GM19239 (cell line): Measurements from ENCODE around the gene RYR1.
A peak's percentile ranks its signal among the peaks of the same experiment; 100 is the strongest.
"Not testable (repeated sequence)": the region's sequence is repeated elsewhere in the genome, so short reads cannot be mapped to it uniquely, and the experiment has no call there.

Experiments used
- DNase-seq: peaks from one replicate; pipeline ENCODE4 v3.0.0; 2011; ENCODE audit warnings: low spot score; ENCODE audit not compliant: insufficient read length
- FAIRE-seq: peaks from 2 replicates; lab custom pipeline; 2011; peaks lifted over from hg19 to GRCh38; lab: Jason Lieb, UNC

The RYR1 gene

DNA sequence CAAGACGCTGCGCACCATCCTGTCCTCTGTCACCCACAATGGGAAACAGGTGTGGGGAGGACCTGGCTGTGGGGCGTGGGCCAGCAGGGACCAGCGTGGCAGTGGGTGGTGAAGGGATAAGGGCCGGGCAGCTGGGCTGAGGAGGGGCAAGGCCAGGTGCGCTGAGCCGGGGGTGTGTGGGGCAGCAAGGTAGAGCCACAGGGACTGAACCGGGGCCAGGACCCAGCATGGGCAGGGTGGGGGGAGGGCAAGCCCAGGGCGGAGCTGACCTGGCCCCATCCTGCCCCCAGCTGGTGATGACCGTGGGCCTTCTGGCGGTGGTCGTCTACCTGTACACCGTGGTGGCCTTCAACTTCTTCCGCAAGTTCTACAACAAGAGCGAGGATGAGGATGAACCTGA is 146.6 kb downstream of the RYR1 start:
- FAIRE-seq (no peak), DNase-seq (no peak)

GRCh38 chr19:38583219-38583984 is 149.9 kb downstream of the RYR1 start:
- DNase-seq (peak; percentile 71), FAIRE-seq (peak; percentile 95)

GRCh38 chr19:38583985-38584305 is 150.5 kb downstream of the RYR1 start:
- FAIRE-seq = no peak
- DNase-seq = no peak

DNA sequence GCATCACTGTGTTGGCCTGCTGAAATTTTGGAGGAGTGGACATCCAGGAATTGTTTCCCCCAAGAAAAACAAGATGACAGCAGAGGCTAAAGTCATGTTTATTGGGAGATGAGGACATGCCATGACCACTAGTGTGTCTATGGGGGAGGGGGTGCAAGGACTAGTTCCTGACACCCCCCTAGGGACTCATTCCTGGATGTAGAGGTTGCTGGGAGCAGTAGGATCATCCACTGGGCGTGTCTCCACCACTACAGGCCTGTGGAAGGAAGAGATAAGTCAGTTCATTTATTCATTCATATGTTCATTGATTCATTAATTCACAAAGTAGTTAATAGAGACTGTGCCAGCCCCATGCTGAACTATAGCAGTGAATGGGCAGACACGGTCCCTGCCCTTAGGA is 154.1 kb downstream of the RYR1 start:
- no peak for DNase-seq
- FAIRE-seq = no peak

GRCh38 chr19:38588041-38588440 is 154.6 kb downstream of the RYR1 start:
- DNase-seq (no peak), FAIRE-seq (no peak)

- DNase-seq = no peak
- no peak for FAIRE-seq
Measured at GRCh38 chr19:38592940-38593339, 159.4 kb downstream of the RYR1 start.

GRCh38 chr19:38596057-38596981 is 162.8 kb downstream of the RYR1 start:
- no peak for DNase-seq

GRCh38 chr19:38597075-38597474 is 163.6 kb downstream of the RYR1 start:
- DNase-seq = no peak
- no peak for FAIRE-seq

More at GRCh38 chr19:38596057-38596981, 162.8 kb downstream of the RYR1 start:
- no peak for FAIRE-seq

DNA sequence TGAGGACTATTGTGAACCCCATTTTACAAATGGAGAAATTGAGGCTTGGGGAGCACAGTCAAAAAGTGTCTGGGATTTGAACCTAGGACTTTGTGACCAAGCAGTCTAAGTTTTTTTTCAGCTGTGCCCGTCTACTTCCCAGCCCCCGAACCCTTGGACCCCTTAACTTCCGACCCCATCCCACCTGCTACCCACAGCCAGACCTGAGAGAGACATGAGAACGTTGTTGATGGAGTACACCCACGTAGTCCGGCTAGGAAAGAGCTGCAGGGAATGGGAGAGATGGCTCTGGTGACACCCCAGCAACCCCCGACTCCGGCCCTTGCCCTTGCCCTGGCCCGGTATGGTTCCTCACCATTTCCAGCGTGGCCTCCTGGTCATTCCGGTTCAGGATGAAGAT is 166.2 kb downstream of the RYR1 start:
- DNase-seq = no peak

GRCh38 chr19:38602856-38603255 is 169.4 kb downstream of the RYR1 start:
- not testable (repeated sequence) for FAIRE-seq, DNase-seq

More for the DNA sequence above, 166.2 kb downstream of the RYR1 start:
- no peak for FAIRE-seq

DNA sequence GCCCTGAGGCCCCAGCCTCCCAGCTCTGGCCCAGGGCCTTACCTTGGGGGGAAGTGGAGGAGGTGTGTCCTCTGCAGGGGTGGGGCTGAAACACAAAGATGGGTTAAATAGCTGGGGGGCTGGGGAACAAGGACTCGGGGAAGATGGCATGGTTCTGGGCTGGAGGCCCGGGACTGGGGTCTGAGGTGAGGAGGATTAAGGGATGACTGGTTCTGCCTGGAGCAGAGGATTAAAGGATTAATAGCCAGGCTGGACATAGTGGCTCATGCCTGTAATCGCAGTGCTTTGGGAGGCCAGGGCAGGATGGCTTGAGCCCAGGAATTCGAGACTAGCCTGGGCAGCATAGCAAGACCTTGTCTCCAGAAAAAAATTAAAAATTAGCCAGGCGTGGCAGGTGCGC is 172.6 kb downstream of the RYR1 start:
- FAIRE-seq = no peak
- no peak for DNase-seq

- no peak for DNase-seq
- no peak for FAIRE-seq
Measured at GRCh38 chr19:38614289-38614688, 180.8 kb downstream of the RYR1 start.

DNA sequence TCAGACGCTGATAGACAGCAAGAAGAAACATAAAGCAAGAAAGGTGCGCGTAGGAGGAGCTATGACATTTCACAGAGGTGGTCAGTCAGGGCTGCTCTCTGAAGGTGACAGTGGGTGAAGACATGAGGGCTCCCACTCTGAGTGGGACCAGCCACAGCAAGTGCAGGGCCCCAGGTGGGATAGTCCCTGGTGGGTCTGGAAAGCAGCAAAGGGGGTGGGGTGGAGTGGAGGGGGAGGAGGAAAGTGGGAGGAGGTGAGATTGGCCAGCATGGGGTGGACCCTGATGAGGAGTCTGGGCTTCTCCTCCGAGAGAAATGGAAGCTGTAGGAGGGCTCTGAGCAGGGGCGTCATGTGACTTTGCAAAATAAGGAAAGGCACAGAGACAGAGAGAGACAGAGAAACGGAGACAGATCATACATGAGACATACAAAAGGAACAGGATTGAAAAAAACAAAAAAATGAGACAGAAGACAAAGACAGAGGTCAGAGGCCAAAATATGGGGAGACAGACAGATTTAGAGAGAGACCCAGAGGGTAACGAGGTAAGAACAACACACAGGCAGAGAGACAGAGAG is 181.6 kb downstream of the RYR1 start:
- FAIRE-seq = no peak

DNA sequence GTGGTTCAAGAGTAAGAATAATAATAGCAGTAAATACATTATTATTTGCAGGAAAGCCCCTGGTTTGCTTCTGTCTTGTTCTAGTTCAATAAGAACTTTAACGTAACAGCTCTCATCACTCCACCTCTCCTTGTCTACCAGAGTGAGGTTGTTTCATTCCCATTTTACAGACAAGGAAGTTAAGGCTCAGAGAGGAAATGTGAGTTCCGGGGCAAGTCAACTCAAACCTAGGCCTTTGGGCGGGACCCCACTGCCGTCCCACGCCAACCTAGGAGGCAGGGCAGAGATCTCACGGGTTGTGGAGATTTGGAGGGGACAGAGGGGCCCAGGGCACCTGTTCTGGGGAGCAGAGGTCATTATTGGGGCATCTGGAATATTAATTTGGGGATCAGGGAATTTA is 182.8 kb downstream of the RYR1 start:
- FAIRE-seq (peak; percentile 71), DNase-seq (no peak)

More for the DNA sequence above, 181.6 kb downstream of the RYR1 start:
- DNase-seq = no peak

DNA sequence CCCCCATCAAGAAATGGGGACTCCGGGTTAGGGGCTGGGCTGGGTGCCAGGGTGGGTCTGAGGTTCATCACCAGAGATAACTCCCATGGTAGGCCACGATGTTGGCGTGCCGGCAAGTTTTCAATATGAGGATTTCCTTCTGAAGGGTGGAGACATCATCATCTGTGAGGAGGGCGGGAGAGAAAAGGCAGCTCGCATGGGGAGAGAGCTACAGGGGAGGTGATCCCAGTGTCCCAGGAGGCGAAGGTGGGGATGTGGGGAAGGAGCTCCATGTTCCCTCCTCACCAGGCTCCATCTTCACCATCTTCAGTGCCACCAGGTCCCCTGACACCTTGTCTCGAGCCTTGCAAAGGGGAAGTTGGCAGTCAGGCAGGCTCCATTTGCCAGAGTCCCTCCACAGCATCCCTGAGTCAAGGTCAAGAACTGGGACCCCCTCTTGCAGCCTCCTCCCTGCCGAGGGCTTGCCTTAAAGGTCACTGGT is 183.8 kb downstream of the RYR1 start:
- FAIRE-seq = no peak
- DNase-seq = no peak

GRCh38 chr19:38617764-38618589 is 184.5 kb downstream of the RYR1 start, which contains the start of gene MAP4K1:
MAP4K1 (minus strand) TSS chr19:38617953; CDS start chr19:38617895, 58 bp downstream.
- peak; percentile 95 for FAIRE-seq
- peak; percentile 69 for DNase-seq

DNA sequence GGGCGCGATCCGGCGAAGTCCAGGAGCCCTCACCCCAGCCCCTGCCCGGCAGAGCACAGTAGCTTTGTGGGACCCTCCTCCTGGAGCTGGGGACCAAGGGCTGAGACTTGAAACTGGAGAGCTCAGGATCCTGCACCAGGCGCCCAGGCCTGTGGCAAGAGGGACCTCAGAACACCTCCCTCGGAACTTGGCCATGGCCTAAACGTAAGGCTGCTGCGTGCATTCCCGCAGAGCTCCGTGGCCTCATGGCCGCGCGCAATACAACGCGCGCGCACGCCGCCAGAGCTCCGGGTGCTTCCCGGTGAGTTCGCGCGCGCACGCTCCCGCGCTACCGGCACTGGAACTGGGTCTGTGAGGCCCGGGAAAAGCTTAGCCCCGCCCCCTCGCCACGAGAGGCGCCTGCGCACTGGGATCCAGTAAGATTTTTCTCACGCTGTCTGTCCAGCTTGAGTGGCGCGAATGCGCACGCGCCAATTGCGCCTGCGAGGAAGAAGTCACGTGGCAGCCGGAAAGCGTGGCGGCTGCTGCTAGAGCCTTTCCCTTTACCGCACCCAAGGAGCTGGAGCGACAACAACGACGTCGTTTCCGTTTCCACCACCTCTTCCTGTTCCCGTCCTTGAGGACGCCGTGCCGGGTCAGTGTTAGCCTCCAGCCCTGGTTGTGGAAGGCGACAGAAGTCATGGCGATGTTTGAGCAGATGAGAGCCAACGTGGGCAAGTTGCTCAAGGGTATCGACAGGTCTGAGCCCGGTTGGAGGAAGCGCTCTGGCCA is 185.3 kb downstream of the RYR1 start, which contains the start of gene EIF3K:
TSS of gene EIF3K (plus strand) at position 599 of the 771 bp plus-strand sequence. CDS start at position 680, 81 bp downstream.
- DNase-seq = peak; percentile 90
- FAIRE-seq = peak; percentile 100

GRCh38 chr19:38619361-38620174 is 186.1 kb downstream of the RYR1 start:
- DNase-seq (no peak), FAIRE-seq (no peak)
